ENCODE results near the gene PYGO1. TPM values are rescaled to one million over a fixed set of nuclear protein-coding genes. Genes with fewer than 3 reads are reported as not detected.
"Not testable (repeated sequence)": the region's sequence is repeated elsewhere in the genome, so short reads cannot be mapped to it uniquely, and the experiment has no call there.

The PYGO1 gene
- total RNA-seq, 1 donor from 2014 or later, result 0.59 TPM

- DNase-seq (ENCODE audit: low read depth, low spot score), result no peak
These were observed 80.6 kb downstream of the PYGO1 start for GRCh38 chr15:55507567-55507966.

- DNase-seq (ENCODE audit: low read depth, low spot score), result not testable (repeated sequence)
These were observed 82.7 kb downstream of the PYGO1 start for GRCh38 chr15:55505407-55505806.

- DNase-seq (ENCODE audit: low read depth, low spot score), result no peak
These were observed 89.0 kb downstream of the PYGO1 start for GRCh38 chr15:55499151-55499550.

GRCh38 chr15:55498109-55498938, 89.8 kb downstream of the PYGO1 start:
- DNase-seq (ENCODE audit: low read depth, low spot score), result peak; percentile 41

GRCh38 chr15:55496716-55497115, 91.4 kb downstream of the PYGO1 start:
- DNase-seq (ENCODE audit: low read depth, low spot score), result no peak

GRCh38 chr15:55494931-55495330, 93.2 kb downstream of the PYGO1 start:
- DNase-seq (ENCODE audit: low read depth, low spot score), result no peak

GRCh38 chr15:55488952-55489600, 99.1 kb downstream of the PYGO1 start:
- not testable (repeated sequence) for DNase-seq (ENCODE audit: low read depth, low spot score)

Other genes starting within 250 kb of the PYGO1 start
- gene CCPG1, start 180.0 kb downstream of the PYGO1 start, total RNA-seq, result 49.3 and 72.2 TPM in 2 replicates
- 0.95 and 1.1 TPM in 2 replicates for gene PIERCE2, start 179.8 kb downstream of the PYGO1 start, total RNA-seq
- 1.1 and 1.4 TPM in 2 replicates for gene DNAAF4, start 80.1 kb downstream of the PYGO1 start, total RNA-seq
- gene PRTG, start 154.8 kb upstream of the PYGO1 start, total RNA-seq, result 0.92 and 1.3 TPM in 2 replicates